ENCODE results near the gene CLMP. TPM values are rescaled to one million over a fixed set of nuclear protein-coding genes. Genes with fewer than 3 reads are reported as not detected.

The CLMP gene
- polyA plus RNA-seq, 6 donors from 2014 or later = 0.20 to 0.38 (median 0.31) TPM; not detected in 3

- Mint-ChIP-seq H3K27ac (peak overlapping the region in 4 of 6 donors; percentile 6 to 79 (median 48)), H3K9me3 (no peaks in the 10 kb centered on the region), H3K4me3 (peak overlapping the region in 1 of 8 donors; percentile 11), H3K36me3 (peaks cover 15 to 16% of the 10 kb centered on the region in 2 donors), H3K27me3 (no peaks in the 10 kb centered on the region), H3K4me1 (peaks cover 35 to 58% (median 38%) of the 10 kb centered on the region in 3 donors)
- DNase-seq (peak; percentile 51), ATAC-seq (ENCODE audit: low read depth in 2 of 2) (peak; percentile 95 to 97)
These were observed 140.6 kb downstream of the CLMP start for GRCh38 chr11:123054301-123055065.

DNA sequence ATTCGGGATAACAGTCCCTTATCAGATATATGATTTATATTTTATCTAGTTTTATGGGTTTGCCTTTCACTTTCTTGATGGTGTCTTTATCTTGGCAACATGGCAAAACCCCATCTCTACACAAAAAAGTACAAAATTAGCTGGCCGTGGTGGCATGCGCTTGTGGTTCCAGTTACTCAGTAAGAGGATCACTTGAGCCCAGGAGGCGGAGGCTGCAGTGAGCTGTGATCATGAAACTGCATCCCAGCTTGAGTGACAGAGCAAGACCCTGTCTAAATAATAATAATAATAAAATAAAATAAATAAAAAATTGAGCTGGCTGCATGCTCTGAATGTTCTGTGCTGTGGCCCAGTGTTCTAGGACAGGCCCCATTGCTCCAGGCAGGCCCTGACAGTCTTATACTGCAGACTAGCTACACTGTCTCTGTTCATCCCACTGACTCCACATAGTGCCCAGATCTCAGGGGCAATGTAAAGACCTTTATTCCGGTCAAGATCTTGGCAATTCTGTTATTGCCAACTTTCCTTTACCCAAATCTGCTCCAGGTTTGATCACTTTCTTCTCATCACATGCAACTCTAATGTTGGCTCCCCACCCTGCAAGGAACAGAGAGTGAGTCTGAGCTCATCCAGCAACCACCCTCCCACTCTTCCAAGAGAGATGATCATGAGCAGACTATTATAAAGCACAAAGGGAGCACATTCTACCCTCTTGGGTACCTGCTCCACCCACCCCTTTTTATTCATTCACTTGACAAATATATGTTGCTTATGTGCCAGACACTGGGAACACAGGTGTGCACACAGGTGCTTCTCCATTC lies 141.9 kb downstream of the CLMP start:
- no peaks in the 10 kb centered on the region for H3K27me3 Mint-ChIP-seq
- peaks cover 21 to 45% (median 26%) of the 10 kb centered on the region in 3 donors for H3K4me1 Mint-ChIP-seq
- peaks cover 6 to 9% of the 10 kb centered on the region in 2 donors for H3K36me3 Mint-ChIP-seq
- no peak overlapping the region for H3K4me3 Mint-ChIP-seq
- H3K27ac Mint-ChIP-seq = peak overlapping the region in 2 of 6 donors; percentile 6 to 57
- no peak for ATAC-seq (ENCODE audit: low read depth in 2 of 2)
- no peaks in the 10 kb centered on the region for H3K9me3 Mint-ChIP-seq
- no peak for DNase-seq

- Mint-ChIP-seq H3K36me3 (no peaks in the 10 kb centered on the region), H3K27me3 (no peaks in the 10 kb centered on the region), H3K27ac (peak overlapping the region in 2 of 6 donors; percentile 8 to 69), H3K4me3 (no peak overlapping the region), H3K9me3 (no peaks in the 10 kb centered on the region), H3K4me1 (peaks cover 7 to 30% (median 15%) of the 10 kb centered on the region in 3 donors)
- ATAC-seq (ENCODE audit: low read depth in 2 of 2) (no peak), DNase-seq (no peak)
These were observed 143.4 kb downstream of the CLMP start for GRCh38 chr11:123051634-123052033.

DNA sequence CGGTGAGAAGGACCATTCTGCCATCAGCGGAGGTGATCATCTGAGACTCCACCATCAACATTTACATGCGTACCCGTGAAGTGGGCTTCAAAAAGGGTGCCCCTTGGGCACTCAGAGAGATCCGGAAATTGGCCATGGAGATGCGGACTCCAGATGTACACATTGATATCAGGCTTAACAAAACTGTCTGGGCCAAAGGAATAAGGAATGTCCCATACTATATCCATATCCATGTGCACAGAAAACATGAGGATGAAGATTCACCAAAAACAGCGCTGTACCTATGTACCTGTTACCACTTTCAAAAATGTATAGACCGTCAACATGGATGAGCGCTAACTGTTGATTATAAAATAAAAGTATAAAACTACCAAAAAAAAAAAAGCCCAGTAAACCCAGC lies 143.9 kb downstream of the CLMP start:
- Mint-ChIP-seq H3K4me3 (no peak overlapping the region), H3K4me1 (peaks cover 7 to 25% (median 11%) of the 10 kb centered on the region in 3 donors), H3K27ac (peak overlapping the region in 1 of 6 donors; percentile 52), H3K9me3 (no peaks in the 10 kb centered on the region), H3K27me3 (no peaks in the 10 kb centered on the region), H3K36me3 (no peaks in the 10 kb centered on the region)
- DNase-seq (no peak), ATAC-seq (ENCODE audit: low read depth in 2 of 2) (no peak)

DNA sequence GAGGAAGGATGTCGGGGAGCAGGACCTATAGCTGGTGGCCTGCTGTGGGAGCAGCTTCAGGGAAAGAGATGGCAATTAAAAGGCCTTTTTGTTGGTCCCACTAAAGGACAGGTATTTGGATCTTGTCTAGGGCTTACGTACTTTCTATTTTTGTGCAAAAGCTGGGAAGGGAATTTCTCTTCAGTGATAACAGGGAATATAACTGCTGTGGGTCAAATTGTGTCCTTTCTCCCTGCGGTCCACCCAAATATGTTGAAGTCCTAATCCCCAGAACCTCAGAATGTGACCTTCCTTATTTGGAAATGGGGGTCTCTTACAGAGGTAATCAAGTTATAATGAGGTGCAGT lies 147.1 kb downstream of the CLMP start:
- H3K36me3 Mint-ChIP-seq = no peaks in the 10 kb centered on the region
- ATAC-seq (ENCODE audit: low read depth in 2 of 2) (no peak), DNase-seq (no peak)
- H3K4me3 Mint-ChIP-seq = no peak overlapping the region
- H3K27ac Mint-ChIP-seq = peak overlapping the region in 1 of 6 donors; percentile 49
- H3K4me1 Mint-ChIP-seq = no peaks in the 10 kb centered on the region
- H3K9me3 Mint-ChIP-seq = no peaks in the 10 kb centered on the region
- H3K27me3 Mint-ChIP-seq = no peaks in the 10 kb centered on the region

- H3K27me3 Mint-ChIP-seq = no peaks in the 10 kb centered on the region
These were observed 147.6 kb downstream of the CLMP start for GRCh38 chr11:123047266-123047946.

DNA sequence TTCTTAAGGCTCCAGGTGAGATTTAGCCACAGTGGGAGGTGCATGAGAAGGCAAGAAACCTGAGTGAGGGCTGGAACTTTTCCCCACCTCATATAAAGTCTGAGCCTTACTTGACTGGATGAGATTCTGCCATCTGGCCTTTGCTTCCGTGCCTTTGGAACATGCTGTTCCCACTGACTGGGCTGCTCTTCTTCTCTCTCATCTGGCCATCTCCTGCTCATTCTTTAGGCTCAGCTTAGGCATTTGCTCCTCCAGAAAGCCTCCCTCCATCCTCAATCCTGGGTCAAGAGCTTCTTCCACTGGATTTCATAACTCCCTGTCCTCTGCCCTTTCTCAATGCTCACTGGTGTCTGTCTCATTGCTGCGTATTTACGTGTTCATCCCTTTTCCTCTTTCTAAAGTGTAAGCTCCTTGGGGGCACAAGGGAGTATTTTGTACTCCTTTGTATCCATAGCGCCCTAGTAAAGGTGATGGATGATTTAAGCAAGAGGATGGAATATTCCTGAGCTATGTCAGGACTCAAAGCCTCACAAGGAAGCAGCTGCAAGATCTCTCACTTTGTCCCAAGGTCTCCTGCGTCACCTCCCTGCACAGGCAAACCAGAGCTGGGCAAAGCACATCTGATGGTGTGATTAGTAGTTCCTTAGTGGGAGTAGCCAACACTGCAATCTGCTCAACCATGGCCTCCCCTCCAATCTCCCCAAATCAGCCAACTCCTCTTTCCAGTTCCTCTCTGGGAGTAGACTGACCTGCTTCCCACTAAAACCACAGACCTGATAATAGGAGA lies 148.4 kb downstream of the CLMP start:
- no peaks in the 10 kb centered on the region for H3K4me1 Mint-ChIP-seq
- H3K9me3 Mint-ChIP-seq = no peaks in the 10 kb centered on the region
- H3K4me3 Mint-ChIP-seq = no peak overlapping the region
- no peaks in the 10 kb centered on the region for H3K27me3 Mint-ChIP-seq
- ATAC-seq (ENCODE audit: low read depth in 2 of 2) (no peak), DNase-seq (no peak)
- no peaks in the 10 kb centered on the region for H3K36me3 Mint-ChIP-seq
- H3K27ac Mint-ChIP-seq = peak overlapping the region in 2 of 6 donors; percentile 13 to 82

More at GRCh38 chr11:123047266-123047946, 147.6 kb downstream of the CLMP start:
- DNase-seq (no peak), ATAC-seq (ENCODE audit: low read depth in 2 of 2) (no peak)
- no peaks in the 10 kb centered on the region for H3K36me3 Mint-ChIP-seq
- H3K9me3 Mint-ChIP-seq = no peaks in the 10 kb centered on the region
- H3K4me1 Mint-ChIP-seq = no peaks in the 10 kb centered on the region
- peak overlapping the region in 2 of 6 donors; percentile 20 to 47 for H3K27ac Mint-ChIP-seq
- H3K4me3 Mint-ChIP-seq = no peak overlapping the region

DNA sequence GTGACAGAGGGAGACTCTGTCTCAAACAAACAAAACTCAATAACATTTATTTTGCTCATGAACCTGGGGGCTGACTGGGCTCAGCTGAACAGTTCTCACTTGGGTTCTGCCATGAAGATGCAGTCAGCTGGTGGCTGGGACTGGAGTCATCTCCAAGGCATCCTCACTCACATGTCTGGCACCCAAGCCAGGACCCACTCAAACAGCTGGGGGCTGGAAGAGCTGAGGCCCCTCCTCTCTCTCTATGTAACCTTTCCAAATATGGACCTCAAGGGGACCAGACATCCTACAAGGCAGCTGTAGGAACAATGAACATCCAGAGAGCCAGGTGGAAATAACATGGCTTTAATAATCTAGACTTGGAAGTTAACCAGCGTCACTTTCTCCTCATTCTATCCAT lies 149.9 kb downstream of the CLMP start:
- Mint-ChIP-seq H3K4me1 (no peaks in the 10 kb centered on the region), H3K27me3 (no peaks in the 10 kb centered on the region), H3K36me3 (no peaks in the 10 kb centered on the region), H3K27ac (peak overlapping the region in 1 of 6 donors; percentile 44), H3K9me3 (no peaks in the 10 kb centered on the region), H3K4me3 (no peak overlapping the region)
- DNase-seq (no peak), ATAC-seq (ENCODE audit: low read depth in 2 of 2) (no peak)

- DNase-seq = no peak
- ATAC-seq (ENCODE audit: low read depth in 2 of 2) = no peak
- no peaks in the 10 kb centered on the region for H3K36me3 Mint-ChIP-seq
- peak overlapping the region in 1 of 6 donors; percentile 88 for H3K27ac Mint-ChIP-seq
- H3K27me3 Mint-ChIP-seq = no peaks in the 10 kb centered on the region
- H3K4me3 Mint-ChIP-seq = no peak overlapping the region
- H3K9me3 Mint-ChIP-seq = no peaks in the 10 kb centered on the region
- no peaks in the 10 kb centered on the region for H3K4me1 Mint-ChIP-seq
These were observed 153.9 kb downstream of the CLMP start for GRCh38 chr11:123041185-123041584.

DNA sequence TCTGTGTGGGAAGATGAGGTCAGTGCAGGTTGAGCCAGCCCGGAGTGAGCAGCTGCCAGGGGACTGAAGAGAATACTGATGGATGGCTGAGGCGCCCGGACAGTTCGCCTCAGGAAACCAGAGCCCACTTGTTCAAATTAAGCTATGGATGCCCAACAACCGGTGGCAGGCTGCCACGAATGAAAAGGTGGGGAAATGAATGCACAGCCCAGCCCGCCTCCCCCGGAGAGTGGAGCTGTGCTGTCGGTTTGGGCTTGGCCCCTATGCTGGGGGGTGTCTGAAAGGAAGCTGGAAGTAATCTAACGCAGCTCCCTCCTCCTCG lies 155.0 kb downstream of the CLMP start:
- Mint-ChIP-seq H3K27me3 (no peaks in the 10 kb centered on the region), H3K27ac (no peak overlapping the region), H3K4me1 (no peaks in the 10 kb centered on the region)

GRCh38 chr11:123035831-123036230 lies 159.2 kb downstream of the CLMP start:
- Mint-ChIP-seq H3K4me1 (no peaks in the 10 kb centered on the region), H3K36me3 (no peaks in the 10 kb centered on the region), H3K9me3 (no peaks in the 10 kb centered on the region), H3K4me3 (no peak overlapping the region), H3K27me3 (no peaks in the 10 kb centered on the region), H3K27ac (no peak overlapping the region)
- DNase-seq (no peak), ATAC-seq (ENCODE audit: low read depth in 2 of 2) (no peak)

More for the DNA sequence above, 155.0 kb downstream of the CLMP start:
- ATAC-seq (ENCODE audit: low read depth in 2 of 2) (no peak), DNase-seq (no peak)
- Mint-ChIP-seq H3K9me3 (no peaks in the 10 kb centered on the region), H3K4me3 (no peak overlapping the region), H3K36me3 (no peaks in the 10 kb centered on the region)

DNA sequence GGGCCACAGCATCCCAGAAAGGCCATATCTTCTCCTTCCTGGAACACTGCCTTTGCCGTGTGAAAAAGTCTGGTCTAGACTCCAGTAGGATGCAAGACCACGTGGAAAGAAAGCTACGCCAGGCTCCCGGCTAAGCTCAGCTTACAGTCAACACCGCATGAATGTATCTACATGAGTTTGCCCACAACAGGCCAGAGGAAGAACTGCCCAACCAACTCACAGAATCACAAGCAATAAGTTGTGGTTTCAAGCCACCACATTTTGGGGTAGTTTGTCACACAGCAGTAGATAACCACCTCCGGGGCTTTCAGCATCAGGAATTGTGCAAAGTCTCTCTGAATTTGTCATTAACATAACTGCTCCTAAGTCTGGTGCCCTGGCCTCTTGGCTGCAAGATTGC lies 160.5 kb downstream of the CLMP start:
- H3K27ac Mint-ChIP-seq = no peak overlapping the region
- H3K36me3 Mint-ChIP-seq = no peaks in the 10 kb centered on the region
- no peak for DNase-seq
- H3K9me3 Mint-ChIP-seq = no peaks in the 10 kb centered on the region
- no peaks in the 10 kb centered on the region for H3K4me1 Mint-ChIP-seq
- no peak overlapping the region for H3K4me3 Mint-ChIP-seq
- no peak for ATAC-seq (ENCODE audit: low read depth in 2 of 2)
- H3K27me3 Mint-ChIP-seq = no peaks in the 10 kb centered on the region

- no peaks in the 10 kb centered on the region for H3K27me3 Mint-ChIP-seq
- no peak overlapping the region for H3K27ac Mint-ChIP-seq
- DNase-seq = no peak
- H3K4me3 Mint-ChIP-seq = no peak overlapping the region
- no peaks in the 10 kb centered on the region for H3K4me1 Mint-ChIP-seq
- no peaks in the 10 kb centered on the region for H3K36me3 Mint-ChIP-seq
- no peak for ATAC-seq (ENCODE audit: low read depth in 2 of 2)
- H3K9me3 Mint-ChIP-seq = no peaks in the 10 kb centered on the region
These were observed 161.2 kb downstream of the CLMP start for GRCh38 chr11:123033895-123034294.
